Astrocyte (in vitro differentiated cells and primary cell): ENCODE results near the gene CLCF1.

Source experiments
- CTCF ChIP-seq: IDR thresholded peaks from 2 replicates; pipeline ENCODE4 v1.5.1; 2011; ENCODE audit warnings: low read depth, mild to moderate bottlenecking, inconsistent platforms, low read length, moderate library complexity; ENCODE audit not compliant: insufficient read depth
- EZH2 ChIP-seq: IDR thresholded peaks from 2 replicates; pipeline ENCODE4 v1.6.1; 2012; ENCODE audit warnings: mild to moderate bottlenecking, low read length, inconsistent platforms; ENCODE audit not compliant: insufficient read depth

GRCh38 chr11:67419325-67420049 is 46.1 kb upstream of the CLCF1 start:
- no peak for TF ChIP-seq CTCF
- TF ChIP-seq EZH2: no peak
